Measurements from ENCODE around the gene KIDINS220. TPM values are rescaled to one million over a fixed set of nuclear protein-coding genes. Genes with fewer than 3 reads are reported as not detected.

The KIDINS220 gene
- total and polyA plus RNA-seq, 2 of the 13 experiments (the other 11 are each of a cell fraction or from before 2014, with no cell fraction given), result 25.2 to 32.3 TPM

GRCh38 chr2:8710951-8711350 lies 126.5 kb downstream of the KIDINS220 start (continued):
- TF ChIP-seq NFE2 (CRISPR knock-in tag; IDR thresholded peaks at IDR 0.05) (no peak), ZNF552 (CRISPR knock-in tag; IDR thresholded peaks at IDR 0.05; ENCODE audit: borderline replicate concordance) (no peak), THAP8 (CRISPR knock-in tag; IDR thresholded peaks at IDR 0.05; ENCODE audit: borderline replicate concordance) (no peak), HNRNPK (IDR thresholded peaks at IDR 0.05; ENCODE audit: low read depth, low read length, poor library complexity, severe bottlenecking) (no peak), GATA4 (IDR thresholded peaks at IDR 0.05; ENCODE audit: borderline replicate concordance, low read depth) (no peak), MED8 (CRISPR knock-in tag; IDR thresholded peaks at IDR 0.05; ENCODE audit: insufficient replicate concordance) (no peak), ATF5 (CRISPR knock-in tag; IDR thresholded peaks at IDR 0.05; ENCODE audit: low read depth) (no peak)

GRCh38 chr2:8709611-8710010 lies 127.8 kb downstream of the KIDINS220 start:
- no peaks in the 10 kb centered on the region for H4K20me1 ChIP-seq (ENCODE audit: insufficient read depth, low read length)
- no peak overlapping the region for H2AFZ ChIP-seq (ENCODE audit: low read length)
- H3K4me1 ChIP-seq (ENCODE audit: insufficient read depth, low read length), result no peaks in the 10 kb centered on the region
- peaks cover 0 to 40% of the 10 kb centered on the region in 2 experiments; a peak in 3 of 5 replicates for H3K27me3 ChIP-seq (ENCODE audit: control insufficient read depth in 1 of 2, insufficient read depth in 2 of 2, low read length in 2 of 2)
- in situ Hi-C loops (cut with HindIII; ENCODE audit: extremely low pct_ligation_motif_present, low pct_unique_long_range_greater_than_20kb) (no loop called here), intact Hi-C loops (cut with micrococcal nuclease; ENCODE audit: unreplicated experiment) (no loop called here)
- no peaks in the 10 kb centered on the region for H3K79me2 ChIP-seq (ENCODE audit: insufficient read depth, low read length)
- H3K27ac ChIP-seq (ENCODE audit: extremely low read length, insufficient read depth, low read length), result no peak overlapping the region
- ChIA-PET CTCF (ENCODE audit: low intra/inter-chr PET ratio, low total read pairs) (no interaction called here), POLR2A (no interaction called here)
- H3K36me3 ChIP-seq (replicated peaks in 1 of 2; ENCODE audit: control insufficient read depth in 1 of 2, insufficient read depth in 2 of 2, low read length in 2 of 2), result no peaks in the 10 kb centered on the region
- H3K9me3 ChIP-seq (ENCODE audit: low read length), result no peaks in the 10 kb centered on the region
- no peak overlapping the region for H3K4me3 ChIP-seq (replicated peaks in 1 of 3; ENCODE audit: insufficient read depth in 1 of 3, low read depth in 2 of 3, low read length in 3 of 3)
- H3K4me2 ChIP-seq (ENCODE audit: low read depth, low read length), result no peak overlapping the region
- H3K9ac ChIP-seq (ENCODE audit: insufficient read depth, low read depth, low read length), result no peak overlapping the region
- FAIRE-seq, result no peak
- no TSS peak for BruUV-seq (replicated peaks)
- 64% methylated on average over 14 of the region's 14 CpGs for WGBS (ENCODE audit: low lambda C conversion rate)
- no peak for ATAC-seq
- no peak for DNase-seq (ENCODE audit: low spot score)
- no peak for TF ChIP-seq PAXIP1 (CRISPR knock-in tag; conservative IDR thresholded peaks at IDR 0.05)
- no peak for TF ChIP-seq ZNF674 (CRISPR knock-in tag; IDR thresholded peaks at IDR 0.05; ENCODE audit: low read depth)
- TF ChIP-seq ZNF788 (CRISPR knock-in tag; IDR thresholded peaks at IDR 0.05; ENCODE audit: borderline replicate concordance), result no peak
- no peak for TF ChIP-seq TOPORS (CRISPR knock-in tag; IDR thresholded peaks at IDR 0.05)
- no peak for TF ChIP-seq ZNF543 (CRISPR knock-in tag; IDR thresholded peaks at IDR 0.05)
- no peak for TF ChIP-seq DMTF1 (CRISPR knock-in tag; IDR thresholded peaks at IDR 0.05)
- no peak for TF ChIP-seq ZNF768 (CRISPR knock-in tag; IDR thresholded peaks at IDR 0.05)
- no peak for TF ChIP-seq IRF2 (CRISPR knock-in tag; IDR thresholded peaks at IDR 0.05)
- no peak for TF ChIP-seq TAF15 (IDR thresholded peaks at IDR 0.05; ENCODE audit: low read depth, low read length, poor library complexity, severe bottlenecking)

Measured in HepG2 (cell line).